Muscle layer of colon (tissue), 2 donors: ENCODE data around the gene EFNB3.

Experiments used
- H3K27ac ChIP-seq: one replicate; pipeline ENCODE4 v1.7.0; 2013; ENCODE audit warnings: low read depth, mild to moderate bottlenecking, low read length, moderate library complexity
- H3K27me3 ChIP-seq, 2 donors: one replicate each; pipeline ENCODE4 v1.7.0; 2013; ENCODE audit warnings: low read length in 2 of 2, mild to moderate bottlenecking in 2 of 2; ENCODE audit not compliant: insufficient read depth in 2 of 2, control insufficient read depth in 1 of 2
- H3K36me3 ChIP-seq: one replicate; pipeline ENCODE4 v1.7.0; 2013; ENCODE audit warnings: mild to moderate bottlenecking, low read length; ENCODE audit not compliant: insufficient read depth
- H3K4me1 ChIP-seq: one replicate; pipeline ENCODE4 v1.7.0; 2013; ENCODE audit warnings: mild to moderate bottlenecking, low read length; ENCODE audit not compliant: insufficient read depth
- H3K4me3 ChIP-seq, 2 donors: one replicate each; pipeline ENCODE4 v1.7.0; 2013; ENCODE audit warnings: low read length in 2 of 2, low read depth in 1 of 2, mild to moderate bottlenecking in 1 of 2, moderate library complexity in 1 of 2
- H3K9ac ChIP-seq: one replicate; pipeline ENCODE4 v1.7.0; 2013; ENCODE audit warnings: low read length
- H3K9me3 ChIP-seq: one replicate; pipeline ENCODE4 v1.7.0; 2013; ENCODE audit warnings: mild to moderate bottlenecking, low read length
- donor health status: abdominal sarcoma.
- donor health status: Adenocarcinoma of cecum.

Gene EFNB3

GRCh38 chr17:7704601-7705268, at the start of gene EFNB3:
TSS of gene EFNB3 (plus strand) at chr17:7705202. CDS start at chr17:7705599, 397 bp downstream.
- no peak within 1 kb of the TSS for H3K9ac ChIP-seq

GRCh38 chr17:7655541-7655840, 49.5 kb upstream of the EFNB3 start:
- Histone ChIP-seq H3K36me3 (no peaks in the 10 kb centered on the region), H3K4me1 (peaks cover 5% of the 10 kb centered on the region), H3K4me3 (no peak overlapping the region), H3K9ac (no peak overlapping the region), H3K9me3 (no peaks in the 10 kb centered on the region), H3K27ac (no peak overlapping the region), H3K27me3 (peaks cover 0 to 18% of the 10 kb centered on the region in 2 donors)

More at GRCh38 chr17:7704601-7705268, at the start of gene EFNB3:
- peak within 1 kb of the TSS; percentile 28 to 52 for H3K4me3 ChIP-seq
- H3K4me1 ChIP-seq: peaks cover 5% of the 10 kb centered on the region
- H3K36me3 ChIP-seq: peaks cover 8% of the 10 kb centered on the region
- peaks cover 19 to 65% of the 10 kb centered on the region in 2 donors for H3K27me3 ChIP-seq
- no peaks in the 10 kb centered on the region for H3K9me3 ChIP-seq
- no peak within 1 kb of the TSS for H3K27ac ChIP-seq

- Histone ChIP-seq H3K27me3 (peaks cover 0 to 2% of the 10 kb centered on the region in 2 donors), H3K4me3 (no peak overlapping the region), H3K27ac (no peak overlapping the region), H3K9me3 (no peaks in the 10 kb centered on the region), H3K36me3 (no peaks in the 10 kb centered on the region), H3K9ac (no peak overlapping the region), H3K4me1 (no peaks in the 10 kb centered on the region)
Observed at GRCh38 chr17:7656958-7657609, 47.9 kb upstream of the EFNB3 start.

- Histone ChIP-seq H3K27ac (no peak overlapping the region), H3K36me3 (peaks cover 20% of the 10 kb centered on the region), H3K4me1 (no peaks in the 10 kb centered on the region), H3K4me3 (no peak overlapping the region), H3K9ac (no peak overlapping the region), H3K9me3 (no peaks in the 10 kb centered on the region), H3K27me3 (no peaks in the 10 kb centered on the region)
Observed at GRCh38 chr17:7667656-7668406, 37.2 kb upstream of the EFNB3 start.

GRCh38 chr17:7668482-7668881, 36.5 kb upstream of the EFNB3 start:
- Histone ChIP-seq H3K4me1 (no peaks in the 10 kb centered on the region), H3K9ac (no peak overlapping the region), H3K27me3 (no peaks in the 10 kb centered on the region), H3K4me3 (no peak overlapping the region), H3K9me3 (no peaks in the 10 kb centered on the region), H3K27ac (no peak overlapping the region), H3K36me3 (peaks cover 25% of the 10 kb centered on the region)

- Histone ChIP-seq H3K4me1 (no peaks in the 10 kb centered on the region), H3K27ac (no peak overlapping the region), H3K27me3 (no peaks in the 10 kb centered on the region), H3K9me3 (no peaks in the 10 kb centered on the region), H3K4me3 (no peak overlapping the region), H3K9ac (no peak overlapping the region), H3K36me3 (peaks cover 49% of the 10 kb centered on the region)
Observed at GRCh38 chr17:7673239-7673638, 31.8 kb upstream of the EFNB3 start.

GRCh38 chr17:7674934-7675333, 30.1 kb upstream of the EFNB3 start:
- H3K9ac ChIP-seq: no peak overlapping the region
- H3K4me1 ChIP-seq: no peaks in the 10 kb centered on the region
- H3K27me3 ChIP-seq: no peaks in the 10 kb centered on the region
- no peaks in the 10 kb centered on the region for H3K9me3 ChIP-seq
- H3K27ac ChIP-seq: no peak overlapping the region
- H3K36me3 ChIP-seq: peaks cover 37% of the 10 kb centered on the region
- H3K4me3 ChIP-seq: no peak overlapping the region

- H3K36me3 ChIP-seq: peaks cover 29% of the 10 kb centered on the region
Observed at GRCh38 chr17:7676533-7676932, 28.5 kb upstream of the EFNB3 start.

GRCh38 chr17:7677388-7678067, 27.5 kb upstream of the EFNB3 start:
- H3K36me3 ChIP-seq: peaks cover 29% of the 10 kb centered on the region
- H3K9ac ChIP-seq: no peak overlapping the region
- no peaks in the 10 kb centered on the region for H3K27me3 ChIP-seq
- H3K27ac ChIP-seq: no peak overlapping the region
- no peaks in the 10 kb centered on the region for H3K9me3 ChIP-seq
- H3K4me1 ChIP-seq: no peaks in the 10 kb centered on the region
- H3K4me3 ChIP-seq: no peak overlapping the region

More at GRCh38 chr17:7676533-7676932, 28.5 kb upstream of the EFNB3 start:
- Histone ChIP-seq H3K9ac (no peak overlapping the region), H3K4me3 (no peak overlapping the region), H3K27me3 (no peaks in the 10 kb centered on the region), H3K4me1 (no peaks in the 10 kb centered on the region), H3K27ac (no peak overlapping the region), H3K9me3 (no peaks in the 10 kb centered on the region)

GRCh38 chr17:7684851-7685532, 20.0 kb upstream of the EFNB3 start:
- Histone ChIP-seq H3K4me1 (peaks cover 21% of the 10 kb centered on the region), H3K9me3 (no peaks in the 10 kb centered on the region), H3K9ac (peak overlapping the region; percentile 99), H3K4me3 (peak overlapping the region; percentile 60 to 100), H3K27ac (peak overlapping the region; percentile 94), H3K36me3 (no peaks in the 10 kb centered on the region), H3K27me3 (no peaks in the 10 kb centered on the region)
